ENCODE data around the gene UGT2B11.
"Not testable (repeated sequence)": the region's sequence is repeated elsewhere in the genome, so short reads cannot be mapped to it uniquely, and the experiment has no call there.

UGT2B11 gene

DNA sequence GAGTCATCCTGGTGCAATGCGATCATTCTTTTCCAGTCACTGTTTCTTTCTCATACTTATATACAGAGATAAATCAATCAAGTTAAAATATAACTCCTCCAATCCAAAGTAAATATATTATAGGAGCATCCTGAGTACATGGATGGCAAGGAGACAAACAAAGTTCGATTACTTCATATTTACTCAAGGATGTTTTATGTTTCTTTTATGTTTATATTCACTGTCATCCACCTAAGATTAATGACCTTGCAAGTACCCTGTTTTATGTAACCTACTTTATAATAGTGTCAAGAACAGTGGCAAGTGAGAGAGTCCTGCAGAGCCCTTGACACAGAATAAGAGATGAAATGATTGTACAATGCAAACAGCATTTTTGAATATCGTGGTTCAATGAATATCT, at the start of gene UGT2B11:
TSS of gene UGT2B11 (minus strand) at position 33 of the 400 bp plus-strand sequence. CDS start at position 7, 26 bp downstream.
- Histone ChIP-seq H3K27me3 (ENCODE audit: control insufficient read depth, insufficient read depth, low read length) (no peaks in the 10 kb centered on the region), H3K36me3 (ENCODE audit: control insufficient read depth, insufficient read depth, low read length) (no peaks in the 10 kb centered on the region), H3K4me3 (ENCODE audit: low read length) (no peak within 1 kb of the TSS), H3K4me1 (ENCODE audit: control insufficient read depth, insufficient read depth, low read length) (no peaks in the 10 kb centered on the region), H3K27ac (ENCODE audit: low read length) (no peak within 1 kb of the TSS), H3K9me3 (ENCODE audit: control insufficient read depth, insufficient read depth, low read length) (no peaks in the 10 kb centered on the region)
- no peak for DNase-seq (ENCODE audit: low read depth, low spot score)
- WGBS (ENCODE audit: insufficient coverage, insufficient read length) = no CpG with 5 or more reads among the region's 3 CpGs

DNA sequence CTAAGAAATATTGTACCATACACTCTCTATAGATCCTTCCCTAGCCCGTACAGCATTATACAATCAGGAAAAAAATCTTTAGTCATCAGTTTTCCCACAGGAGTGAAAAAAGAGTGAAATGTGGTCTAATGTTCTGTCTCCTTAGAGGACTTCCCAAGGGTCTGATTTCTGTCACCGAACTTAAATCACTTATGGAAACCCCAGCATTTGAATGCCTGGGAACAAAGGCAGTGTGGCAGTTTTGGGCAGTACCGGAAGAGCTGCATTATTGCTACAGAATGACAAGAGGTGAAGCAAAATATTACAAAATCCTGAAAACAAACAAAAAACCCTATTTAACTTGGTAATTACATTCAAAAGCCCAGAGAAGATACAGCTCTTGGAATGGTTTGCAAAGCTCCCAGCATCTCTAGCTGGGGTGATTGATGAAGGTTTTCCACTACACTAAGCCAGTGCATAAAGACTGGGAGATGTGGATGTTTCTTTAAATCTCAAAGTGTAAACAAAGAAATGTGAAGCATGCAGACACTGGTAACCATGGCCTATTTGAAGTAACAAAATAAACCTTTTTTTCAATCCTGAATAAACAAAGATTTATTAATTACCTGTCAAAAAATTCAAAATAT, 38.7 kb upstream of the UGT2B11 start:
- no CpG with 5 or more reads among the region's 3 CpGs for WGBS (ENCODE audit: insufficient coverage, insufficient read length)
- H3K4me1 ChIP-seq (ENCODE audit: control insufficient read depth, insufficient read depth, low read length); H3K27me3 ChIP-seq (ENCODE audit: control insufficient read depth, insufficient read depth, low read length); H3K9me3 ChIP-seq (ENCODE audit: control insufficient read depth, insufficient read depth, low read length); H3K27ac ChIP-seq (ENCODE audit: low read length); H3K36me3 ChIP-seq (ENCODE audit: control insufficient read depth, insufficient read depth, low read length); DNase-seq (ENCODE audit: low read depth, low spot score); H3K4me3 ChIP-seq (ENCODE audit: low read length): not testable (repeated sequence)

DNA sequence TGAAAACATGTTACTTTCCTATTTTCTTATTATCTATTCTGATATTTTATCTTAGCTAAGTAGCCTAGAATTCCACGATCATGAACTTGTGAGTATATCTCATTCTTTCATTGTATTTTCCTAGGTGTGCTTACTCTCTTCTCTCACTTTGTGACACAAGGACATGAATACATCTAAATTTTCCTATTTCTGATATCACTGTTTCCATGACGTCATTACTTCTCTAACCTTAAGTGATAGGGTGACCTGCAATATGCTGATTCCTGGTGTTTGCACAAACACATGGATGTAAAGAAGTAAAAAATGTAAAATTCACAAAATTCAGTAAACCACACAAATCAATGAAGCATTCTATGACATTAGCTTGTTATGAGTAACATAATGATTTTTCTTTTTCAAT, 36.3 kb upstream of the UGT2B11 start:
- H3K27ac ChIP-seq (ENCODE audit: low read length); DNase-seq (ENCODE audit: low read depth, low spot score): not testable (repeated sequence)

DNA sequence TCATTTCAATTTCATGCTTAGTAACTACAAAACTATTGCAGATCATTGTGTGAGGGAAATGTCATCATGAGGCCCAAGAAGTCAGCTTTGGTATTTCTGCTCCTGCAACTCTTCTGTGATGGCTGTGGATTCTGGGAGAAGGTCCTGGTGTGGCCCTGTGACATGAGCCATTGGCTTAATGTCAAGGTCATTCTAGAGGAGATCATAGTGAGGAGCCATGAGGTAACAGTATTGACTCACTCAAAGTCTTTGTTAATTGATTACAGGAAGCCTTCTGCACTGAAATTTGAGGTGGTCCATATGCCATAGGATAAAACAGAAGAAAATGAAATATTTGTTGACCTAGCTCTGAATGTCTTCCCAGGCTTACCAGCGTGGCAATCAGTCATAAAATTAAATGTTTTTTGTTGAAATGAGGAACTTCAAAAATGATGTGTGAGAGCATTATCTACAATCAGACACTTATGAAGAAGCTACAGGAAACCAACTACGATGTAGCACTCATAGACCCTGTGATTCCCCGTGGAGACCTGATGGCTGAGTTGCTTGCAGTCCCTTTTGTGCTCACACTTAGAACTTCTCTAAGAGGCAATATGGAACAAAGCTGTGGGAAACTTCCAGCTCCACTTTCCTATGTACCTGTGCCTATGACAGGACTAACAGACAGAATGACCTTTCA, 28.2 kb upstream of the UGT2B11 start:
- H3K36me3 ChIP-seq (ENCODE audit: control insufficient read depth, insufficient read depth, low read length); H3K4me1 ChIP-seq (ENCODE audit: control insufficient read depth, insufficient read depth, low read length); H3K9me3 ChIP-seq (ENCODE audit: control insufficient read depth, insufficient read depth, low read length); H3K4me3 ChIP-seq (ENCODE audit: low read length); H3K27me3 ChIP-seq (ENCODE audit: control insufficient read depth, insufficient read depth, low read length); DNase-seq (ENCODE audit: low read depth, low spot score); H3K27ac ChIP-seq (ENCODE audit: low read length): not testable (repeated sequence)
- WGBS (ENCODE audit: insufficient coverage, insufficient read length) = no CpG with 5 or more reads among the region's 3 CpGs

More for the DNA sequence above, 36.3 kb upstream of the UGT2B11 start:
- H3K4me3 ChIP-seq (ENCODE audit: low read length); H3K9me3 ChIP-seq (ENCODE audit: control insufficient read depth, insufficient read depth, low read length); H3K27me3 ChIP-seq (ENCODE audit: control insufficient read depth, insufficient read depth, low read length); H3K4me1 ChIP-seq (ENCODE audit: control insufficient read depth, insufficient read depth, low read length); H3K36me3 ChIP-seq (ENCODE audit: control insufficient read depth, insufficient read depth, low read length): not testable (repeated sequence)
- WGBS (ENCODE audit: insufficient coverage, insufficient read length) = no CpG with 5 or more reads among the region's 2 CpGs

DNA sequence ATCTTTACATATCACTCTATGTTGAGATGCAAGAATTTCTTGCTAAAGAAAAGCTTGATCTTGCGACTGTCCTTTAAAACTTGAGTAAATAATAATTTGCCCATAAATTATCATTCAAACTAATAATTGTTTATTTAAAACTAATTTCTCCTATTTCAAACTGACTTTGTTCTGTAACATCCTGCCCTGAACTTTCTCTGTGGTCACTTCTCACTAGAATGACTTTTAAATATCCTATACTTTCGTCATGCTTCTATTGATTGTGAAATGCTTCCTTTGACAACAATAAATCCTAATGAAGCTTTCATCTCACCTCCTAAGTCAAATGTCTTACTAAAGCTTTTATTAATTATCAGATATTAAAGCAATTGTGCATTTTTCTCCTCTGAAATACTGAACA, 27.2 kb upstream of the UGT2B11 start:
- DNase-seq (ENCODE audit: low read depth, low spot score); H3K36me3 ChIP-seq (ENCODE audit: control insufficient read depth, insufficient read depth, low read length): not testable (repeated sequence)
- no CpG with 5 or more reads among the region's 2 CpGs for WGBS (ENCODE audit: insufficient coverage, insufficient read length)

DNA sequence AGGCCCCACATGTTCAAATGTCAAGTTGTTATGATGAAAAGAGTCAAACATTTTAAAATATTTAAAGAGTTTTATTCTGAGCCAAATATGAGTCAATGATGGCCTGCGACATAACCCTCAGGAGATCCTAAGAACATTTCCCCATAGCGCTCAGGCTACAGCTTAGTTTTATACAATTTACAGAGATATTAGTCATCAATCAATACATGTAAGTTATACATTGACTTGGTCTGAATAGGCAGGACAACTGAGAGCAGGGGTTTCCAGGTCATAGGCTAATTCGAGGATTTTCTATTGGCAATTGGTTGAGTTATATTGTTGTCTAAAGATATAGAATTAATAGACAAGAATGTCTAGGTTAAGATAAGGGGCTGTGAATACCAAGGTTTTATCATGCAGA, 26.2 kb upstream of the UGT2B11 start:
- H3K4me1 ChIP-seq (ENCODE audit: control insufficient read depth, insufficient read depth, low read length); H3K4me3 ChIP-seq (ENCODE audit: low read length); H3K9me3 ChIP-seq (ENCODE audit: control insufficient read depth, insufficient read depth, low read length); H3K36me3 ChIP-seq (ENCODE audit: control insufficient read depth, insufficient read depth, low read length); DNase-seq (ENCODE audit: low read depth, low spot score); H3K27me3 ChIP-seq (ENCODE audit: control insufficient read depth, insufficient read depth, low read length); H3K27ac ChIP-seq (ENCODE audit: low read length): not testable (repeated sequence)
- no CpG with 5 or more reads among the region's 3 CpGs for WGBS (ENCODE audit: insufficient coverage, insufficient read length)

More for the DNA sequence above, 27.2 kb upstream of the UGT2B11 start:
- H3K27me3 ChIP-seq (ENCODE audit: control insufficient read depth, insufficient read depth, low read length); H3K27ac ChIP-seq (ENCODE audit: low read length); H3K4me3 ChIP-seq (ENCODE audit: low read length); H3K9me3 ChIP-seq (ENCODE audit: control insufficient read depth, insufficient read depth, low read length); H3K4me1 ChIP-seq (ENCODE audit: control insufficient read depth, insufficient read depth, low read length): not testable (repeated sequence)

DNA sequence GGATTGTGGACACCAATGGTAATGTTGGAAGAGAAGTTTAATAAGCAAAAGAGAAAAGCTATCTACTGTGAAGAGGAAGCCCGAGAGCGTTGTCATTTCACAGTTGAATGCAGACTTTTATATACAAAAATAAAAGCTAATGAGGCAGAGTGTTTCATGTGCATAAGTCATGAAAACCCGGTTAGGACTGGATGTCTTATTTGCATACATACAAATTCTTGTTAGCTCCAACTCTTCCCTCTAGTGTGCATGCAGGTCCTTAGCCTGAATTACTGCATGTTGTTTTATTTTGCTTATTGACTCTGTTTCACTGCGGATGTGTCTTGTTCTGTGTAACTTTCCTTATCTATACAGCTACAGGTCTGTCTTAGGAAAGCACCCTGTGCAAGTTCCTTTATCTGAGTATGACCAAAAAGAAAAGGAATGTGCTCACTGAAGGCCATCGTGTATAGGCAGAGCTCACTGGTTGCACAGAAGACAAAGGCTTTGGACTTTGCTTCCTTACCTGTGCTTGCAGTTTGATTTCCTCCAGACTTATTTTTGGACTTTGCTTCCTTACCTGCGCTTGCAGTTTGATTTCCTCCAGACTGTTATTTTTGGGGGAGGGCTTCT, 25.1 kb upstream of the UGT2B11 start:
- H3K27ac ChIP-seq (ENCODE audit: low read length) = no peak overlapping the region

DNA sequence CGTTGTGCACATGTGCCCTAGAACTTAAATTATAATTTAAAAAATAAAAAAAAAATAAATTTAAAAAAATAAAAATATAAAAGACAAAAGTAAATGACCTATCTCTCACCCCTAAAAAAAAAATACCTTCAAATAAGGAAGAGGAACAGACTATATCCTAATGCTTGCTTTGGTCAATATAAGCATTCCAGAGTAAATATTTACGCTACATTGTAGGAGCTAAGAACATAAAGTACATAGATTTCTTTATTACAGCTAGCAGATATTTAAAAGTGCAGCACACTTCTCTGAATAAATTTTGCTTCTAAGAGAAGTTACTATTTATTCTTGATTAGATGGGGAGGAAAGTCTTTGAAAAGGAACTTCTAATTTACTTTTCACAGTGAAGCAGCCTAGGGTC, 24.5 kb upstream of the UGT2B11 start:
- no peaks in the 10 kb centered on the region for H3K36me3 ChIP-seq (ENCODE audit: control insufficient read depth, insufficient read depth, low read length)
- H3K27ac ChIP-seq (ENCODE audit: low read length) = no peak overlapping the region
- no peak for DNase-seq (ENCODE audit: low read depth, low spot score)
- no CpG with 5 or more reads among the region's 2 CpGs for WGBS (ENCODE audit: insufficient coverage, insufficient read length)
- H3K9me3 ChIP-seq (ENCODE audit: control insufficient read depth, insufficient read depth, low read length) = no peaks in the 10 kb centered on the region
- no peaks in the 10 kb centered on the region for H3K4me1 ChIP-seq (ENCODE audit: control insufficient read depth, insufficient read depth, low read length)
- H3K4me3 ChIP-seq (ENCODE audit: low read length) = no peak overlapping the region
- no peaks in the 10 kb centered on the region for H3K27me3 ChIP-seq (ENCODE audit: control insufficient read depth, insufficient read depth, low read length)

More for the DNA sequence above, 25.1 kb upstream of the UGT2B11 start:
- DNase-seq (ENCODE audit: low read depth, low spot score) = no peak
- no peak overlapping the region for H3K4me3 ChIP-seq (ENCODE audit: low read length)
- H3K9me3 ChIP-seq (ENCODE audit: control insufficient read depth, insufficient read depth, low read length) = no peaks in the 10 kb centered on the region
- WGBS (ENCODE audit: insufficient coverage, insufficient read length) = no CpG with 5 or more reads among the region's 6 CpGs
- no peaks in the 10 kb centered on the region for H3K4me1 ChIP-seq (ENCODE audit: control insufficient read depth, insufficient read depth, low read length)
- H3K36me3 ChIP-seq (ENCODE audit: control insufficient read depth, insufficient read depth, low read length) = no peaks in the 10 kb centered on the region
- no peaks in the 10 kb centered on the region for H3K27me3 ChIP-seq (ENCODE audit: control insufficient read depth, insufficient read depth, low read length)

DNA sequence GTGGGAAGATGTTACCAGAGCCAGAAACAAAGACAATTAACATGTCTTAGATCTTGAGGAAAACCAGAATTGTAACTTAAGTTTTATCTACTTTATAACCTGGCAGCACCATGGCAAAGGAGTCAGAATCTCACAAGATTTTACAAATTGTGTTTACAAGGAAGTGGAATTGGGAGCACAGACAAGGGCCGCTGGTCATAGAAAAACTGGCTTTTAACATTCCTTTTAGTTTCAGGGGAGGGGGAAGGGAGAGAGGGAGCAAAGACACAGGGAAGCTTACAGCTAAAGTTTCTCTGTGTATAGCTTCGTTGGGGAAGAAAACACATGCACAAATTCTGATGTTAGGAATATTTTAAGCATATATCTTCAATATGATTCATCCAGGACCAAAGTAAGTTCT, 10.3 kb upstream of the UGT2B11 start:
- DNase-seq (ENCODE audit: low read depth, low spot score) = no peak
- no peaks in the 10 kb centered on the region for H3K36me3 ChIP-seq (ENCODE audit: control insufficient read depth, insufficient read depth, low read length)
- no peaks in the 10 kb centered on the region for H3K4me1 ChIP-seq (ENCODE audit: control insufficient read depth, insufficient read depth, low read length)
- WGBS (ENCODE audit: insufficient coverage, insufficient read length) = no CpG with 5 or more reads among the region's 2 CpGs
- no peaks in the 10 kb centered on the region for H3K9me3 ChIP-seq (ENCODE audit: control insufficient read depth, insufficient read depth, low read length)
- no peak overlapping the region for H3K4me3 ChIP-seq (ENCODE audit: low read length)
- H3K27me3 ChIP-seq (ENCODE audit: control insufficient read depth, insufficient read depth, low read length) = no peaks in the 10 kb centered on the region
- no peak overlapping the region for H3K27ac ChIP-seq (ENCODE audit: low read length)

DNA sequence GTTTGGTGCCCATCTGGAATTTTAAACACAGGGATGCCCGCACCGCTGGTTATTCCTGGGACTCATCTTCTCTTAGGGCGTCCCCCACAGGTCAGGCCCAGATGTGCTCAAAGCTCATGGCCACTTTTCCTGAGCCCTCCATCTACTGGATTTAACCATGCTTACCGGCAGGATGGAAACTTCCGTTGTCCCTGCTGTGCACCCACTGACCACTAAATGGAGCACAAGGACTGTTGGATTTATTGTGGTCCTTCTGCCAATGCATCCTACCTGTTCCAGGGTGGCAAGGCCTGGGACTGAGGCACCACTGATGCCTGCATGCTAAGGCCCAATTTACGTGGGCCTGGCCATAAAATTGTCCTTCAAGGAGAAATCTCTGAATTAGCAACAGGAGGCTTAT, 8.7 kb upstream of the UGT2B11 start:
- H3K4me1 ChIP-seq (ENCODE audit: control insufficient read depth, insufficient read depth, low read length); DNase-seq (ENCODE audit: low read depth, low spot score); H3K9me3 ChIP-seq (ENCODE audit: control insufficient read depth, insufficient read depth, low read length); H3K4me3 ChIP-seq (ENCODE audit: low read length); H3K27ac ChIP-seq (ENCODE audit: low read length); H3K27me3 ChIP-seq (ENCODE audit: control insufficient read depth, insufficient read depth, low read length); H3K36me3 ChIP-seq (ENCODE audit: control insufficient read depth, insufficient read depth, low read length): not testable (repeated sequence)
- WGBS (ENCODE audit: insufficient coverage, insufficient read length) = no CpG with 5 or more reads among the region's 6 CpGs
